GM19238 (cell line): ENCODE data around the gene EFNA5.
"Not testable (repeated sequence)": the region's sequence is repeated elsewhere in the genome, so short reads cannot be mapped to it uniquely, and the experiment has no call there.

ENCODE experiments used
- DNase-seq: peaks from one replicate; pipeline ENCODE4 v3.0.0; 2011; ENCODE audit warnings: low spot score; ENCODE audit not compliant: insufficient read length

Gene EFNA5

DNA sequence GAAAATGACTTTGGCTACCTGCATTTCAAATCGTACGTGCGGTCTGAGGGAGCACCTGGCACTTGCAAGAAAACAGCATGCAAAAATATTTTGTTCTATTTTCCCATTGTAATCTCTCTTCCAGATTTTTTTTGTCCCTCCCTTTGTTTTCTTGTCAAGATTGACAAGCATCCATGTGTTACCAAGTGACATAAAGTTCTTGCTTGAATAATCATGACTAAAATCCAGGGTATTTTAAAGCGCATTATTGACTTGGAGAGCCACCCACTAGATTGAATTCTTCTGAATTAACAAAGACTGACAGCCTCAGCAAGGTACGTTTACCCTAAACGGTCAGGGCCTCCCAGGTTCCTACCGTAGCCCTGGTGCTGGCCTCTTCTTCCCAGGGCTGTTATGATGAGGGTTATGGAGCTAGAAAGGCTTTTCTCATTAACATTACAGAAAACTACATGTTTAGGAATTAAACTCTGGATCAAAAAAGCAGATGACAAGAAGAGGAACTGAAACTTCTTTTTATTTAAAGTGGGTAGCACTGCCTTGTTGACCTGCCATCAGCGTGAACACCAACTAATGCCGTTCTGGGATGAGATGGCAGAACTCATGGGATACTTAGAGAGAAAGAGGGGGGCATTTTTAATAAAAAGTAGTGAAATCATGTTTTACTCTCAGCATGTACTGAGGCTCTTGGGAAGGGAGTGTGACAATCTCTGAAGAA is 297.0 kb downstream of the EFNA5 start:
- DNase-seq = no peak

DNA sequence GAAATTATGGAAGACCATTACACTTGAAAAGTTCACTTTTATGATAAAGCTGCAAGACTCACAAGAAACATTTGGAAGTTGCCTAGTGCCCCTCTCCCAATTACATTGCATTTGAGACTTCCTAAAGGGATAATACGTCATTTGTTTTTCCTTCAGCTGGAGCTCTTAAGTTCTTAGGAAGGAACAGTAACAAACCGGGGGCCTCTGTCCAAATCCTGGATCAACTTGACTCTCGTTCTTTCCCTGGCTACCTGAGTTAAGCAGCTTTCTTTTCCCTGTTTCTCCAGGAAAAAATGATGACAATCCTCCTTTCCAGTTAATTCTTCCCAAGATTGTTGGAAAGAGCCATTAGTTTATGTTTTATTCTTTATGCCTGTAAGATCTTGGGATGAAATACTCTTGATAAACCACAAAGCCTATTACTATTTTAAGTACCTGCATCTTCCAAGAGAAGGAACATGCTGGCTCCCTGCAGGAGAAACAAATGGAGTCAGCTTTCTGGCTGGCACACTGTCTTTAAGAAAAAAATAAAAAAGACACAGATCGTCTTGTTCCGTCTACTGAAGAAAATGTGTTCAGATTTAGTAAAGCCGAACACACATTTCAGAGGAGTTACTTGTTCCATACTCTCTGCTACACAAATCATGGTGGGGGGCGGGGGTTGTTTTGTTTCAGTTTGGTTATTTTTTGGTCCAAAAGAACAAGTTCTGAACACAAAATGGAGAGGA is 297.9 kb downstream of the EFNA5 start:
- no peak for DNase-seq

DNA sequence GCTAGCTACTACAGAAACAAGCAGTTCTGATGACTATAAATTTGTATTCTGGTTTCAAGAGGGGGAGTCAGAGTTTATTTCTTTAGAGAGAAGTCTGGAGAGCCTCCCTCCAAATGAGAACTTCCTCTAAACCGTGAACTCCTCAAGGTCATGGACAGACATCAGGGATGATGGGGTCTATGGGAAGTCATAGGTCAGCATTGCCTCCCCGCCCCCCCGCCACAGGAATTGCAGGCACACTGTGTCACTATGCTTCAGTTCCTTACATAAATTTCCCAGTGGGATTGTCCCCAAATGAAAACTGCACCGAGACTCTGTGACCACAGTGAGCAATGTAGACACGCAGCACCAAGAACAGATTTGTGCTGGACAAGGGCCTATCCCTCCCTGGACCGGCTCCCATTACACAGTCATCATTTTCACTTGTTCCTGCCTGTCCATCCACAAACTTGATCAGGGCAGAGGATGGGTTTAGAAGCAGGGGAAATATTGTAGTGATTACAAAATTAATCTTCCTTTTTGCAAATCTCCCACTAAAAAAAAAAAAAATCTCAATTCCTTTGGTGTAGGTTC is 300.3 kb downstream of the EFNA5 start:
- no peak for DNase-seq

DNA sequence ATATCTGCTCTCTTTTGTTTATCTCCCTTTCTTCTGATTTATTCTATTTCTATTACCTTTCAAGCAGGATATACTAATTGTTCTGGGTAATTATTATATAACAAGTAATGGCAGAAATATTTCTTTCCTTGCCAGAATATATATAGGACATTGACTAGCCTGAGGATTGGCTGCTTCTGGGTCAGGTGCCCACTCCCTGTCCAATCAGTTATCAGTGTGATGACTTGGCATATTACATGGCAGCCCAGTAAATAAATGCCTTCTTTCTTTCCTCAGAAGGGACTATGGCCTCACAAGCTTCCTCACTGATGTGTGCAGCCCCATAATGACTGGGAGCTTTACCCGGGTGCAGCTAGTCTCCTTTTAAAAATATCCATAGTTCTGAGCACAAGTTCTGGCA is 301.1 kb downstream of the EFNA5 start:
- no peak for DNase-seq

DNA sequence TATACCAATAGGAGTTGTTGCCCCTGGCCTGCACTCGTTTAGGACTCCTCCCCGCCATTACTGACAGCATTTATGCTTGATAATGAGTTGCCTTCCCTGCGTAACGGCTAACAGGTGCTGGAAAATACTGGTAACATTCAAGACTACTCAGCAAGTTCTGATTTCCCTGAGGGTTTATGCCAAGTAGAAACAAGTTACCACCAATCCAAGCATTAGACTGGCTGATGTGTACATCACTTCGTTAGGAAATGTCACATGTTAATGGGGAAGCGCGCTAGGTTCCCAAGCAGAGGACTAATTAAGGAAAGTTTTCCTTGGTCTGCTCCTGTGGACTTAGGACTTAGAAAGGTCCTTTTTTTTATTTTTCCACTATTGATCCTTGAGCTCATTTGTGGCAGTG is 302.1 kb downstream of the EFNA5 start:
- no peak for DNase-seq

DNA sequence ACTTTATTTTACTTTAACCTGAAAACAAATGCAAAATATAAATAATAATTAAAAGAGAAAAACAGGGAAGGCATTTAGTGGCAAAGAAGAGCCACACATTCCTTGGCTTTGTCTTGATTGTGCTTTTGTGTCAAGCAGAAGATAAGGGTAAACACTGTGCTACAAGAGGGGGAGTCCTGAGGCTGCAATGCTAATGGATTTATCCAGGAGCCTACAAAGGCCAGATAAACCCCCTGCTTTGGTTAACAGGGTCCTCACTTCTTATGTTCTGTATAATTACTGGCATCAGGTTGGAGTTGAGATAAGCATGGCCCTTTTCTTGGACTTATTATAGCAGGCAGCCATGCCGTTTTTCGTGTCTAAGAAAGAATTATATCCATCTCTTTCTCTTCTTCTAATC is 302.8 kb downstream of the EFNA5 start:
- no peak for DNase-seq

DNA sequence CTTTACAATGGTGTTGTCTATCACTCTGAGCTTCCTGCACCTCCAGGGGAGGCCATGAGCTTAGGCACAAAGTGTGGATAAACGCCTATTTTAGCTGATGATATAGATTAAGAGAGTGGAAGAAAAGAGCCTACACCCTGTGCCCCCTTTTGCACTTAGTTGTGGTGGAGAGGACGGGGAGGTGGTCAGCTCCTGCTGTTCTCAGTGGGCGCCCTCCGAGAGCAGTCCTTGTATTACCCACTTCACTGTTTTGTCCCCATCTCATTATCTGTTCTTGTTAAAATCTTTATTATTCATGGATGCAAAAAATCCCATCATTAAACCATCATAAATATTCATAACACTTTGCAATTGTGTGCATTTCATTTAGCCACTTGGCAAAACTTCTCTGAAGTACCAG is 303.3 kb downstream of the EFNA5 start:
- no peak for DNase-seq

DNA sequence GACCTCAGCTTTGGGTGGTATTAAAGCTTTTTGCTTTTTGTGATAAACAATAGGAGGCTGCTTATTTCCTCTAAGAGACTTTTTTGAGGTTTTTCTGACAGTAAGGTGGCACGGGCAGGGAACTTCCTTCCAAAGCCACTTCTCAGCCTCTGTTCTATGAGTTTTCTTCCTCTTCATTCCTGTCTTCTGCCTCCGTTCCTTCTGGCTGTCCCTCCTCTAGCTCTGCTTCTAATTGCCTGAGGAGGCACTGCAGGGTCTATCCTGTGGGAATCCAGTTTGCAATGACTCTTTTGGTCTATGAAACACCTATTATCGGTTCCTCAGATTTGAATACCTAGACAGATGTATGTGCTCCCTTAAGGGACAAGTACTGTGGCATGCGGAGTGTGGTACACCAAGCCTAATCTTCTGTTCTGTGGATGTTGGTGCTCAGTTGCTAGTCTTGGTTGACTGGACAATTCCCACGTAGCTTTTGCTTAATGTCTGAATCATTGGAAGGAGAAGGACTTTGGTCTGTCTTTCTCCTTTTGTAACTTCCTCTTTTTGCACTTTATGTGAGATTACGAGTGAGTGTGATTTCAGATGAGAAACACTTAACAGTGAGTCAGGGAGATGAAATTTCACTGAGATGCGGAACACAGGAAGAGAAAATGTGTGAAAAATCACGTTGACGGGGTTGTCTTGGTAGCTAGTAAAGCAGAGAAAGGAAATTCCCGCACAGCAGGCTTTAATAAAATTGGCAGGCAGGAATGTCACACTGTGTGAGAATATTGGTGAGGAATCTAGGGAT is 305.2 kb downstream of the EFNA5 start:
- DNase-seq = no peak

DNA sequence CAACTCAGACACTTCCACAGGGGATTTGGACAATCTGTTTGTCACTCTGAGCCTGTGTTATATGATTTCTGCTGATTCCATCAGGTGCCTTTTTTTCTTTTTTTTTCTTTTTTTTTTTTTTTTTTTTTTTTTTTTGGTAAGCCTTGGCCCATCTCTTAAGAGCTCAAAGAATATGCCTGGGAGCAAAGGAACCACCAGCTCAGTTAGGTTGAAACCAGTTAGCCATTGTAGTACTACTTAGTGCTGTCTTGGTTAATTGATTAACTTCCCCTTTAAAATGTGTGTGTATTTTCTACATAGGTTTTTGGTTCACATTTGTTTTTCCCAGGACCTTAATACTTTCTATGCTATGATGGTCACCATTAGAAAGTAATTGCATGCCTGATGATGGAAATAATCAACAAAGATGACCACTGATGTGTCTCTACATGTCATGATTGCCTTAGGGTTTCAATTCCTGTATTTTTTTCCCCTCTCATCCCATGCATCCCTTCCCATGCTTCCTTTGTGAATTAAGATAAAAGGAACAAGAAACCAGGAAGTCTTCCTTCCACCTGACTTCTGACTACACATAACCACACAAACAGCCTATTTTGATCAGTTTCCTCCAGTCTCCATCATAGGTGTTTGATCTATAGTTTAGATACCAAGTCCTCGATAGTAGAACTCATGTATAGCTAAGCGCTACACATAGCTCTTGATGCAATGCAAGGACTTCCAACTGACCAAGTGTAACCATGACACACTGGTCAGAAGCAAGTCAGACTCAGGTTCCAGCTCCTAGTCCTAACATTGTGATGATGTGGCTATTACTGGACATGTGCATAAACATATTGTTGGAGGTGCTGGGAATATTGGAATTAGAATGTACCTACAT is 306.1 kb downstream of the EFNA5 start:
- DNase-seq = no peak

DNA sequence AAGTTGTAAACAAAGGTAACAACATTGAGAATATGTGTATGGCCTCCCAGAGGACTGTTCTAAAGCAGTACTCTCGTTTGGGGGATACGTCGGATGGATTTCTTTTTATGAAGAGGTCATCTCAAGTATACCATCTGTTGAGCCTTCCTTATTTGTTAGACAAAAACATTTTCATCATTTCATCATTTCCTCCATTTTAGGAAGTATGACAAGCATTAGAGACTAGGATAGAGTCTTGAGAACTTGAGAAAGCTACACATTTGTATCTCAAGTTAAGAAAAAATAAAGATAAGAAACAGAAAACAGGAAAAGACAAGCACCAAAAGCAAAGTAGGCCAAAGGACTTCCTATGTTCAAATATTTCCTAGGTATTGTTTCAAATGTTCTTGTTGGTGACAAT is 307.0 kb downstream of the EFNA5 start:
- no peak for DNase-seq

DNA sequence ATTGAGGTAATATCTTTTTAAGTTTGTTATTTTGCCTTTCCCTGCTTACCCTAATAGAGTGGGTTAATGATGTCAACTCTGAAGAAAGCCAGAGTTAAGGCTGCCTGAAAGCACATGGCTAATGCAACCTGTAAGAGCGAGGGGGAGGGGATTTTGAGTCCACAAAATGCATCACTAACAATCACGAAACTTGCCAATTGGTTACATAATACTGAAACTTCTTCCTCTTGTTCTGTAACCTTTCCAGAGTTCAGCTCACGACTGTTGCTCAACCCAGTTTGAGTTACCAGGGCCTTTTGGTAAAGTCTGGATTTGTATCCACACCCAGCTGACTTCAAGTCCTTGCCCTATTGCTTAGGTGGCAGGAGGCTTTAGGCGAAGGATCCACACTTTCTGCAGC is 308.8 kb downstream of the EFNA5 start:
- DNase-seq = no peak

DNA sequence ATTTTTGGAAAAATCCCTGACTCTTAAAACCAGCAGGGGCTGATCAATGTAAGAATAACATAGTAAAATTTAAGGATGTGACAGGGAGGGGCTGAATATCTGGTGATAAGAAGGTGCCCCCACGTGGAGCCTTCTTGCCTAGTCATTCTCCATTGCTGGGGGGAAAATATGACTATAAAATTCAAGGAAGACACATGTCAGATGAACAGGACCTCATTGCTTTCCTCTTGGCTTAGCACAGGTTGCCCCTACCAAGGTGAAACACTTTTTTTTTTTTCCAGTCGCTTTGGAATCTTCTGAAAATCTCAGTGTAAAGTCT is 310.9 kb downstream of the EFNA5 start:
- DNase-seq = no peak

DNA sequence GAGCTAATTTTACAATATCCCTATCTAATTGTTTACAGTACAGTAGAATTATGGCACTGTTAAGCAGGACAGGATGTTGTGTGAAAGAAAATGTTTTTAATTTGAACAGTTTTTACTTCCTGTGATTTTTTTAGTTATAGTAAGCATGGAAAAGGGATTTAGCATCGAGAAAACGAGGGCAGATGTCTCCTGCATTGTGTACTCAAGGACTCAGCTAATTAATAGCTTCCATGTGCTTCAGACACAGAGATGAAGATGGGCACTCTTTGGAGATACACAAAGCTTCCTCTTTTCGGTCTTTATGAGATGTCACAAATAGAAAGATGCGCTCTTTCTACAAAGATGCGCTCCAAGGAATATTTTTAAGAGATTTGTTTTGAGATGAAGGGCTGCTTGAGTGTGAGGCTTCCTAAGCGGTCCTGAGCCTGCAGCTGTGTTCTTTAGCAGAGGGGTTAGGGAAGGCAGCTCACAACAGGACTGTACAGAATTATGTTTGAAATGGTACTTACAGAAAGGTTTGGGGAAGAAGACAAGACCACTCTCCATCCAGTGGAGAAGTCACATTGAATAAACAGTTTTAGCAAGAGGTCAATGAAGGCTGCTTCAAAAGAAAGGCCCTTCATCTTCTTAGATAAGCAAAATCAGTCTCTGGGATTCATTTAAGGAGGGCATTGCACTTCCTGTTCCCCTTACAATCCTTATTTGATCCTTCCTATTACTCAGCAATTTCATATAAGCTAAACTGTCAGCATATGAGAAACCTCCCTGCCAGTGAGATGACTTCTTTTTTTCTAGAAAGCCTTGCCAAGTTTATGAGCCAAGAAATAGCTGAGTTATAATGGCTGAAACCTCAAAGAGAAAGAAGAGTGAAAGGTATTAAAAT is 311.5 kb downstream of the EFNA5 start:
- no peak for DNase-seq

DNA sequence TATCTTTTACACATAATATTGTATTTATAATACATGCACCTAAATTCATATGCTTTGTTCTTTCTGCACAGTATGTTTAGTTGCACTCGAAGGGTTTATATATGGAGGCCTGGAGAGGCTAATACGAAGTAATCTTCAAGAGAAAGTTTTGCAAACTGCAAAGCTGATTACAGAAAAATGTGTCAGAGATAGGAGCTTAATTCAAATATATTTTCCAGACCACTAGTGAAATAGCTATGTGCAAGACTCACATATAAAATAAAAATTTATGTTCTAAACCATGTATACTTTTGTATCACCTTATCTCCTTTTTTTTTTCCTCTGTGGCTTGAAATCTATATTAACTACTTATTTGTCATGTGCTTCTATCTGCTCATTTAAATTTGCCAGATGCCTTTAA is 313.8 kb downstream of the EFNA5 start:
- no peak for DNase-seq

DNA sequence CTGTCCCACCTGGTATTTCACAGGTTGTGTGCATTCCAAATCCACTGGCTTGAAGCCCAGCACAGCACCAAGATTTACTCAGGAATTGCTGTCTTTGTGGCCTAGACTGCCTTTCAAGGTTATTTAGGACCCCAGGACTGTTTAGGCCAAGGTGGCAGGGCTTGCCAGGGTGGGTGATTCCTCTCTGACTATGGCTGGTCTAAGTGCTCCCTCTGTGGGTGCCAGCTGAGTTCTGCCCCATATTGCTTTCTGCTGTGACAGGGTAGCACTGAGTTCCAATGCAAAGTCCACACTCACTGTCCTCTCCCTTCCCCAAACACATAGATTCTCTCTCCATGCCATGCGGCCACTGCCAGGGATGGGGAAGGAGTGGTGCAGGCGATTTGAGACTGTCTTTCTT is 318.2 kb downstream of the EFNA5 start:
- DNase-seq = no peak

DNA sequence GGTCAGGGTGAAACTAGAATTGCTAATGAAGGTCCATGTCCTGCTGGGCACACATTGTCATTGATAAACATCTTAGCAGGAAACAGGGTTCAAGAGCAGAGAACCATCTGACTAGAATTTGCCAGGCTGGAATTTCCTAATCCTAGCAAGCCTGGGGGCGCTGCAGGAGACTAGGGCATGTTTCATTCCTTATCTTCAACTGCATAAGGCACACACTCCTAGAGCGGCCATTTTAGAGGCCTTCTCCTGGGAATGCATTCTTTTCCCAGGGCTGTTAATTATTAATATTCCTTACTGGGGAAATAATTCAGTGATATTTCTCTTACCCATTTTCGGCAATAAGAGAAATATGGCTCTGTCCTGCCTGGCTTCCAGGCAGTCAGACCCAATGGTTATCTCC is 324.2 kb downstream of the EFNA5 start:
- not testable (repeated sequence) for DNase-seq

DNA sequence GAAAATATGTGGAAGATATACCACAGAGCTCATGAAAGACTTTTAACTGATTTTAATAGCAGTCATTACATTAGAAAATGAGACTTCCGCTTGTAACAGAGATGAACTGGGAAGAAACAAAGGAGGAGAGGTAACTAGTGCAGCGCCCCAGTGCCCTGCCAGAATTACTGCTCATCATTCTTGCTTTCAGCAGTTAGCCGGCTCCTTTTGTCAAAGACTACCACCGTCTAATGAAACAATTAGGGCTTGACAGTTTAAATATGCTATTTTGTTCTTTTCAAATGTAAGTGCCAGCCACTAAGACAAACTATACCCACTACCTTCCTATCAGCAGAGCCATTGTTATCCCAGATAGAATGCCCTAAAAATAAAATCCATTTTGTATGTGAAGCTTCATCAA is 328.4 kb downstream of the EFNA5 start:
- DNase-seq = no peak

DNA sequence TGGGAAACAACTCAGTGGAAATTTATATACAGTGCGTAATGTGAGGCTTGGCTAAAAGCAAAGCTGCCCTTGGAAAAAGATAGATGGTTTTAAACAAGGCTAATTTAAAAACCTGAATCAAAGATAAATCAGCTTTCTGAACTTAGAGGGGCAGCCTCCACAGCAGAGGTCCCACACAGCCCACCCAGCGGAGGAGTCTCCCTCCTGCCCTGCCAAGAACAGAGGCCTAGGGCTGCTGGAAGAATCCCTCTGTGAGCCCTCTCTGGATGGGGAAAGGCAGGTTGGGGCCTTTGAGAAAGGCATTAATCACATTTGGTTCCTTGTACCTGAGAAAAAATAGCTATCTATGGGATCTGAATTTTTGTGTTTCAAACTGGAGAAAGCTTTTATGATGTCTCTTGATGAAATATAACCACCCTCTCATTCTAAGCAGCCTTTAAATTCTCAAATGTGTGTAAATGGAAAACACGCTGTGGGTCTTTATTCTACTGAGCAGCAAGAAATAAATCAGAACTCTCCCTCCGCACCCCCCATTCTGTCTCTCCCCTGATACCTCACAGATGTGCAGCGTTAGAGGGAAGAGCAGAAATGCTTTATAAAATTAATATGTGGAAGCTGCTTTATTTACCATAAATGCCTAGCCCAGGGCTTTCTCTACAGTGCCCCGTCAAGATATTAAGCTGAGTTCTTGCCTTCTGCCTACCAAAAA is 329.2 kb downstream of the EFNA5 start:
- DNase-seq = no peak

DNA sequence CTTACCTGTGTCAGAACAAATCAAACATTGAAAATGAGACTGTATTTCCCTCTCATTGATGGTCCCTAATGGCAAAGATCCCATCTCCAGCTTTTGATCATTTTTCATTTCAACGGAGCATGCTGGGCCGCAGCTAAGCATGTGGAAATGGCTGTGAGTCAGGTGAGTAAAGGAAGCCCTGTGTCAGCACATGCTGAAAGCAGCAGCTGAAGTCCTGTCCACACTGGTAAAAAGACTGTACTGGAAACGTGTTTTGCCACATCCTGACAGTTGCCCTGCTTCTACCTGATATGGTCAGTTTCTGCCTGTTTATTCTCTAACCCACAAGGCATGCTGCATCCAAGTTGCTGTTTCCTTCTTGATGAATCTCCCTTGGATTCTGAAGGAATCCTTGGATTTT is 330.1 kb downstream of the EFNA5 start:
- DNase-seq = no peak

DNA sequence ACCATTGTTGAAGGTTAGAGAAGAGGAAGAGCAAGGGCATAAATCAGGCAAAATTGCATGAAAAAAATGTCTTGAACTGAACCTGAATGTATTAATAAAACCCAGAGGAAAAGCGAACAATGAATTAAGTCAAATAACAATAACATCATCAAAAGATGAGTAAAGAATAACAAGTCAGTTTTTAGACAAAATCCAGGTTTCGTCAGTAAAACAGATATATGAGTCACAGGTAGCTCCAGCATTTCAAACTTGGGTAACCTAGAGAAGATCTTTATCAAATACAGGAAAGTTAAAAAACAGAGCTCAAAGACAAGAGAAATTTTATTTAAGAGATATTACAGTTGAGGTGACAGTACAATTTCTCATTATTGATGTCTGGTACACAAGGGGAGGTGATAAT is 332.4 kb downstream of the EFNA5 start:
- DNase-seq = no peak
